ENCODE data around the gene YIPF1. TPM values are rescaled to one million over a fixed set of nuclear protein-coding genes. Genes with fewer than 3 reads are reported as not detected.

Gene YIPF1
- 20.5 and 20.9 TPM in 2 replicates for total RNA-seq

GRCh38 chr1:53889304-53890298 is at the start of gene YIPF1:
TSS of gene YIPF1 (minus strand) at chr1:53889797. CDS start at chr1:53888937, 860 bp downstream.

GRCh38 chr1:53893999-53894636 is 4.5 kb upstream of the YIPF1 start, which contains the start of gene DIO1:
TSS of gene DIO1 (plus strand) at chr1:53894187. CDS start at chr1:53894211, 24 bp downstream.

GRCh38 chr1:53837924-53838653 is 51.5 kb downstream of the YIPF1 start, which contains the start of gene NDC1:
TSS of gene NDC1 (minus strand) at chr1:53838296. CDS start at chr1:53838261, 35 bp downstream.

Other genes with a start within 250 kb of the YIPF1 start
- 0.19 and 0.56 TPM in 2 replicates for gene GLIS1, start 150.6 kb downstream of the YIPF1 start, total RNA-seq
- gene NDC1, start 51.5 kb downstream of the YIPF1 start, total RNA-seq, result 15.5 and 43.1 TPM in 2 replicates
- not detected in 2 replicates for gene DIO1, start 4.4 kb upstream of the YIPF1 start, total RNA-seq
- 19.2 and 24.0 TPM in 2 replicates for gene IFT25, start 55.9 kb upstream of the YIPF1 start, total RNA-seq
- gene LRRC42, start 56.6 kb upstream of the YIPF1 start, total RNA-seq, result 26.5 and 29.6 TPM in 2 replicates
- not detected in 2 replicates for gene LDLRAD1, start 128.4 kb upstream of the YIPF1 start, total RNA-seq
- gene TMEM59, start 163.4 kb upstream of the YIPF1 start, total RNA-seq, result 200 and 645 TPM in 2 replicates
- gene TCEANC2, start 163.8 kb upstream of the YIPF1 start, total RNA-seq, result 3.1 and 3.6 TPM in 2 replicates

Data from regular cardiac myocyte (primary cell).